ENCODE measurements around the gene TCF25.
A peak's percentile ranks its signal among the peaks of the same experiment; 100 is the strongest.
"Not testable (repeated sequence)": the region's sequence is repeated elsewhere in the genome, so short reads cannot be mapped to it uniquely, and the experiment has no call there.

The TCF25 gene

DNA sequence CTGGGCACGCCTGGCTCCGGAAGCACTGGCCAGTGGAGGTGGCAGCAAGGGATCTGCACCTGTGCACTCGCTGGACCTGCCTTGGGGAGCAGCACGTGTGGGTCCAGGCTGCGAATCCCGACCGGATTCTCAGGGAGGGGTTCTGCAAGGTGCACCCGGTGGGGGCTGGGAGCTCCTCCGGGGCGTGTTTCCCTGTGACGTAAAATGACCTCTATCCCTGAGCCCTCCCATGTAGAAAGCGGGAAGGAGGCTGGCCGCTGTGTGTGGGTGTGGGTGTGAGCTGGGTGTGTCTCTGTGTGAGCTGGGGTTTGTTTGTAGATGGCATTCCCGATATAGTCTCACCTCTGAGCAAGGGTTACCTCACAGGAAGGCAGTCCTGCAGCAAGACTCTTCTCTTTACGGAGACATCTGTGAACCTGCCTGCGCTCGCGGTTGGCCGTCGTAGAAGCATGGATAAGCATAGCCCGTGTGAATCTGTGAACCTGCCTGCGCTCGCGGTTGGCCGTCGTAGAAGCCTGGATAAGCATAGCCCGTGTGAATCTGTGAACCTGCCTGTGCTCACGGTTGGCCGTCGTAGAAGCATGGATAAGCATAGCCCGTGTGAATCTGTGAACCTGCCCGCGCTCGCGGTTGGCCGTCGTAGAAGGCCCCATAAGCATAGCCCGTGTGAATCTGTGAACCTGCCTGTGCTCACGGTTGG lies 39.6 kb upstream of the TCF25 start:
- H3K9me3 ChIP-seq (ENCODE audit: control insufficient read depth in 2 of 2, low read length in 2 of 2); H3K27me3 ChIP-seq (ENCODE audit: control insufficient read depth in 2 of 2, insufficient read depth in 2 of 2, low read length in 2 of 2): not testable (repeated sequence)
- peak overlapping the region; percentile 81 to 85 for H3K9ac ChIP-seq (ENCODE audit: low read depth in 1 of 2, low read length in 2 of 2)
- H3K4me1 ChIP-seq (ENCODE audit: control insufficient read depth in 2 of 2, insufficient read depth in 2 of 2, low read length in 2 of 2): peaks cover 59 to 68% of the 10 kb centered on the region in 2 donors
- peak overlapping the region; percentile 94 to 95 for H3K27ac ChIP-seq (ENCODE audit: low read depth in 2 of 2, low read length in 2 of 2)
- H3K4me3 ChIP-seq (ENCODE audit: low read length in 2 of 2): peak overlapping the region; percentile 48 to 52
- H3K36me3 ChIP-seq (ENCODE audit: control insufficient read depth in 2 of 2, insufficient read depth in 2 of 2, low read length in 2 of 2): peaks cover 14 to 16% of the 10 kb centered on the region in 2 donors

DNA sequence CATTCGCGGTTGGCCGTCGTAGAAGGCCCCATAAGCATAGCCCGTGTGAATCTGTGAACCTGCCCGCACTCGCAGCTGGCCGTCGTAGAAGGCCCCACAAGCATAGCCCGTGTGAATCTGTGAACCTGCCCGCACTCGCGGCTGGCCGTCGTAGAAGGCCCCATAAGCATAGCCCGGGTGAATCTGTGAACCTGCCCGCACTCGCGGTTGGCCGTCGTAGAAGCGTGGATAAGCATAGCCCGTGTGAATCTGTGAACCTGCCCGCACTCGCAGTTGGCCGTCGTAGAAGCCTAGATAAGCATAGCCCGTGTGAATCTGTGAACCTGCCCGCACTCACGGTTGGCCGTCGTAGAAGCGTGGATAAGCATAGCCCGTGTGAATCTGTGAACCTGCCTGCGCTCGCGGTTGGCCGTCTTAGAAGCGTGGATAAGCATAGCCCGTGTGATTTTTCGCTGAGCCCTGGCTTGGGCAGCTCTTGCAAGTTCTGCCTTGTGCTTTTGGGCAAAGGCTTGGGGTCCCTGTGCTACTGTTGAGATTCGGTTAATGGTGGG lies 38.5 kb upstream of the TCF25 start:
- Histone ChIP-seq H3K36me3 (ENCODE audit: control insufficient read depth in 2 of 2, insufficient read depth in 2 of 2, low read length in 2 of 2) (peaks cover 14 to 16% of the 10 kb centered on the region in 2 donors), H3K9ac (ENCODE audit: low read depth in 1 of 2, low read length in 2 of 2) (peak overlapping the region in 1 of 2 donors; percentile 32), H3K27ac (ENCODE audit: low read depth in 2 of 2, low read length in 2 of 2) (peak overlapping the region; percentile 82 to 94)

DNA sequence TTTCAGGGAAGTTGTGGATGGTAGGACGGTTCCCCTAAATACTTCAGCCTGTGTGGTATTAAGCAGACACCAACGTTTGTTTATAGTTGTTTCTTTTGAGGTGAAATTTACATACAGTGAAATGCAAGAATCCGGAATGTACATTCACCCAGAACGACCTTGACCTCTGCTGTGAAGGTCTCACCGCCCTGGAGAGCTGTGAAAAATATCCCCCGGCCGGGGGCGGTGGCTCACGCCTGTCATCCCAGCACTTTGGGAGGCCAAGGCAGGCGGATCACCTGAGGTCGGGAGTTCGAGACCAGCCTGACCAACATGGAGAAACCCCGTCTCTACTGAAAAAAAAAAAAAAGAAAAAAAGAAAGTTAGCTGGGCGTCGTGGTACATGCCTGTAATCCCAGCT lies 36.9 kb upstream of the TCF25 start:
- H3K9ac ChIP-seq (ENCODE audit: low read depth in 1 of 2, low read length in 2 of 2); H3K27me3 ChIP-seq (ENCODE audit: control insufficient read depth in 2 of 2, insufficient read depth in 2 of 2, low read length in 2 of 2); H3K4me3 ChIP-seq (ENCODE audit: low read length in 2 of 2); H3K27ac ChIP-seq (ENCODE audit: low read depth in 2 of 2, low read length in 2 of 2); H3K9me3 ChIP-seq (ENCODE audit: control insufficient read depth in 2 of 2, low read length in 2 of 2): not testable (repeated sequence)
- H3K36me3 ChIP-seq (ENCODE audit: control insufficient read depth in 2 of 2, insufficient read depth in 2 of 2, low read length in 2 of 2): peaks cover 14 to 16% of the 10 kb centered on the region in 2 donors
- peaks cover 45 to 51% of the 10 kb centered on the region in 2 donors for H3K4me1 ChIP-seq (ENCODE audit: control insufficient read depth in 2 of 2, insufficient read depth in 2 of 2, low read length in 2 of 2)

More for the DNA sequence above, 38.5 kb upstream of the TCF25 start:
- H3K4me1 ChIP-seq (ENCODE audit: control insufficient read depth in 2 of 2, insufficient read depth in 2 of 2, low read length in 2 of 2): peaks cover 54 to 59% of the 10 kb centered on the region in 2 donors
- not testable (repeated sequence) for H3K9me3 ChIP-seq (ENCODE audit: control insufficient read depth in 2 of 2, low read length in 2 of 2); H3K27me3 ChIP-seq (ENCODE audit: control insufficient read depth in 2 of 2, insufficient read depth in 2 of 2, low read length in 2 of 2); H3K4me3 ChIP-seq (ENCODE audit: low read length in 2 of 2)

DNA sequence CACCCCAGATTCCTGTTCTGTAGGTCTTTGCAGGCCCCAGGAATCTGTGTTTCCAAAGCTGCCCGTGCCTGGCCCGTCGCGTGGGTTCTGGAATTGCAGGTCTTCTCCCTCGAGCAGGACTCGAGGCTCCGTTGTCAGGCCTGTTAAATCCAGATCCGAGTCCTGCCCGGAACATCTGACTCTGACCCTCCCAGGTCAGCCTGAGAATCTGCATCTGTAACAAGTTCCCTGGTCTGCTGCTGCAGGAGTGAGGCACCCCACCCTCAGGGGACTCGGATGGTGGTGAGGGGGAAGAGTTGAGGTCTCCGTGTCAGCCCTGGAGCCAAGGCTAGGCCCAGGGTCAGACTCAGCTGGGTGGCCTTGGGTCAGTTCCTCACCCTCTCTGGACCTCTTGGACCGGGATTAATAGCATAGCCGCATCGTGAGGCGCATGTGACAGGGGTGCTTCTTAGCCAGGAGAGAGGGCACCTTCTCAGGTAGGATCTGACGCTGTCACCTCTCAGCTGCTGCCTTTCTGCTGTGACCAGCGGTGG lies 36.3 kb upstream of the TCF25 start:
- Histone ChIP-seq H3K27ac (ENCODE audit: low read depth in 2 of 2, low read length in 2 of 2) (peak overlapping the region; percentile 87 to 88), H3K9me3 (ENCODE audit: control insufficient read depth in 2 of 2, low read length in 2 of 2) (no peaks in the 10 kb centered on the region), H3K36me3 (ENCODE audit: control insufficient read depth in 2 of 2, insufficient read depth in 2 of 2, low read length in 2 of 2) (peaks cover 13 to 14% of the 10 kb centered on the region in 2 donors), H3K27me3 (ENCODE audit: control insufficient read depth in 2 of 2, insufficient read depth in 2 of 2, low read length in 2 of 2) (no peaks in the 10 kb centered on the region), H3K4me3 (ENCODE audit: low read length in 2 of 2) (peak overlapping the region; percentile 61 to 63), H3K4me1 (ENCODE audit: control insufficient read depth in 2 of 2, insufficient read depth in 2 of 2, low read length in 2 of 2) (peaks cover 44 to 45% of the 10 kb centered on the region in 2 donors), H3K9ac (ENCODE audit: low read depth in 1 of 2, low read length in 2 of 2) (peak overlapping the region; percentile 61 to 72)

DNA sequence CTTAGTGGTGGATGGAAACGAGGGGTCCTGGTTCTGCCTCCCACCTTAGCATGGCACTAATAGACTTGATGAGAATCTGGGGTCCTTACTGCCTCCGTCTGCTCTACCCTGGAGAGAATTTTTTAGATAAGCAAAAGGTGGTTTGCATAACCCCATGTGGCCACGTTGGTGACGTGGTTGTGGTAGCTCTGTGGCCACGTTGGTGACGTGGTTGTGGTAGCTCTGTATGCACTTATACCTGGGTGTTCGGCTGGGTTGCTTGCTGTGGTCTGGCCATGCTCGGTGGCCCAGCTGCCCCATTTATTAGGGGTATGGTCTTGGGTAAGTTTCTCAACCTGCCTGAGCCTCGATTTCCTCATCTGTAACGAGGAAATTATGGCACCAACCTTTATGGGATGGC lies 32.1 kb upstream of the TCF25 start:
- Histone ChIP-seq H3K36me3 (ENCODE audit: control insufficient read depth in 2 of 2, insufficient read depth in 2 of 2, low read length in 2 of 2) (peaks cover 0 to 1% of the 10 kb centered on the region in 2 donors), H3K27ac (ENCODE audit: low read depth in 2 of 2, low read length in 2 of 2) (no peak overlapping the region), H3K4me1 (ENCODE audit: control insufficient read depth in 2 of 2, insufficient read depth in 2 of 2, low read length in 2 of 2) (peaks cover 20 to 28% of the 10 kb centered on the region in 2 donors), H3K9ac (ENCODE audit: low read depth in 1 of 2, low read length in 2 of 2) (no peak overlapping the region), H3K9me3 (ENCODE audit: control insufficient read depth in 2 of 2, low read length in 2 of 2) (no peaks in the 10 kb centered on the region), H3K4me3 (ENCODE audit: low read length in 2 of 2) (no peak overlapping the region), H3K27me3 (ENCODE audit: control insufficient read depth in 2 of 2, insufficient read depth in 2 of 2, low read length in 2 of 2) (no peaks in the 10 kb centered on the region)

DNA sequence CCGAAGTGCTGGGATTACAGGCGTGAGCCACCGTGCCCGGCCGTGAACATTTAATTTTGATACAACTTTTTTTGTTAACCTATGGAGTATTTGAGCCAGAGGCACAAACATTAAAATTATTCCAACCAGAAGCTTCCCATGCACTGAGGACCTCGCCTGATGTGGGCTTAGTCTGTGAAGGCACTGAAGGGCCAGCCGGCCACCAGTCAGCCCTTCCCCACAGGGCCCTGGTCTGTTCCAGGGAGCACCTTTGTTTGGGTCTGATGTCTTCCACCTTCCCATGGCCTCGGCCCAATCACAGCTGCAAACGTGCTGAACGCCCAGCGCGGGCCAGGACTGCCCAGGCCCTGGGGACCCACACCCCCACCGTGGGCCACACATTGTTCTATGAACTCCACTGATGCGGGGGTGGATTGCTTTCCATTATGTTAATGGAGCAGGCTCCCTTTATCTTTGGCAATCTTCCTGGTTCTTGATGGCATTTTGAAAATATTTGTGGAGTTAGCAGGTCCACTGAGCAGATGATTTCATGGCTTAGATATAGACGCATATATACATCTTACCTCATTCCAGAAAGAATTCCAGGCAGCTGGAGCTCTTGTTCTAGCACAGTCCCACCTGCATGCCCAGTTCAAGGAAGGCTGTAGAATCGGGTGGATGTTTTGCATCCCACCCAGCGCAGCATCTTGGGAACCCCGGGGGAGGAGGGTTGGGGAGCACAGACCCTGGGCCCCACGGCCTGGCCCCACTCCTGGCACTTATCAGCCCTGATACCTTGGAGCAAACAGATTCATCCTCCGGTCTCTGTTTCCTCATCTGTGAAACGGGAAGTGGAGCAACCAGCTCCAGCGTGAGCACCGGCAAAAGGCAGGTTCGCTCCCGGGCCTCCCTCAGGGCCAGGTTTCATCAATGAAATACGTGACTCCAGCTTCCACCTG lies 30.7 kb upstream of the TCF25 start:
- H3K9me3 ChIP-seq (ENCODE audit: control insufficient read depth in 2 of 2, low read length in 2 of 2): no peaks in the 10 kb centered on the region
- no peaks in the 10 kb centered on the region for H3K27me3 ChIP-seq (ENCODE audit: control insufficient read depth in 2 of 2, insufficient read depth in 2 of 2, low read length in 2 of 2)
- H3K4me1 ChIP-seq (ENCODE audit: control insufficient read depth in 2 of 2, insufficient read depth in 2 of 2, low read length in 2 of 2): peaks cover 21 to 22% of the 10 kb centered on the region in 2 donors
- H3K9ac ChIP-seq (ENCODE audit: low read depth in 1 of 2, low read length in 2 of 2): no peak overlapping the region
- H3K36me3 ChIP-seq (ENCODE audit: control insufficient read depth in 2 of 2, insufficient read depth in 2 of 2, low read length in 2 of 2): no peaks in the 10 kb centered on the region
- no peak overlapping the region for H3K4me3 ChIP-seq (ENCODE audit: low read length in 2 of 2)
- no peak overlapping the region for H3K27ac ChIP-seq (ENCODE audit: low read depth in 2 of 2, low read length in 2 of 2)

DNA sequence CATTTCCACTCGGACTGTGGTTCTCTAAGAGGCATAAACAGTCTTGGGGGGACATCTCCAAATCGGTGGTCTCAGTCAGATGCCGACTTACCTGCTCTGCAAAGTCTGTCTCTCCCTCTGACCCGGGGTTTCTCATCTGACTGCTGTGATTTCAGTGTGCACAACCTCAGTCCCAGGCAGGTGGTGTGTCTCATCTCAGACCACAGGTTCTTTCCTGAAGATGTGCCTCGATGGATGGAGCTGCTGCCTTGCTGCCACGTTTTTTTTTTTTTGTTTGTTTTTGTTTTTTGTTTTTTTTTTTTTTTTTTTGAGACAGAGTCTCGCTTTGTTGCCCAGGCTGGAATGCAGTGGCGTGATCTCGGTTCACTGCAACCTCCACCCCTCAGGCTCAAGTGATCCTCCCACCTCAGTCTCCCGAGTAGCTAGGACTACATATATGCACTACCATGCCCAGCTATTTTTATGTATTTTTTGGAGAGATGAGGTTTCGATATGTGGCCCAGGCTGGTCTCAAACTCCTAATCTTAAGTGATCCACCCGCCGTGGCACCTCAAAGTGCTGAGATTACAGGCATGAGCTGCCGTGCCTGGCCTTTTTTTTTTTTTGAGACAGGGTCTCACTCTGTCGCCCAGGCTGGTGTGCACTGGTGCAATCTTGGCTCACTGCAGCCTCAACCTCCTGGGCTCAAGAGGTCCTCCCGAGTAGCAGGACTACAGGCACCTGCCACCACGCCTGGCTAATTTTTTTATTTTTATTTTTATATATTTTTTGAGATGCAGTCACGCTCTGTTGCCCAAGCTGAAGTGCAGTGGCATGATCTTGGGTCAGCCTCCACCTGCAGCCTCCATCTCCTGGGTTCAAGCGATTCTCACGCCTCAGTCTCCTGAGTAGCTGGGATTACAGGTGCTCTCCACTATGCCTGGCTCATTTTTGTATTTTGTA lies 29.7 kb upstream of the TCF25 start:
- Histone ChIP-seq H3K9ac (ENCODE audit: low read depth in 1 of 2, low read length in 2 of 2) (no peak overlapping the region), H3K36me3 (ENCODE audit: control insufficient read depth in 2 of 2, insufficient read depth in 2 of 2, low read length in 2 of 2) (no peaks in the 10 kb centered on the region), H3K4me1 (ENCODE audit: control insufficient read depth in 2 of 2, insufficient read depth in 2 of 2, low read length in 2 of 2) (peaks cover 17 to 19% of the 10 kb centered on the region in 2 donors), H3K4me3 (ENCODE audit: low read length in 2 of 2) (no peak overlapping the region), H3K27ac (ENCODE audit: low read depth in 2 of 2, low read length in 2 of 2) (no peak overlapping the region), H3K9me3 (ENCODE audit: control insufficient read depth in 2 of 2, low read length in 2 of 2) (no peaks in the 10 kb centered on the region), H3K27me3 (ENCODE audit: control insufficient read depth in 2 of 2, insufficient read depth in 2 of 2, low read length in 2 of 2) (no peaks in the 10 kb centered on the region)

DNA sequence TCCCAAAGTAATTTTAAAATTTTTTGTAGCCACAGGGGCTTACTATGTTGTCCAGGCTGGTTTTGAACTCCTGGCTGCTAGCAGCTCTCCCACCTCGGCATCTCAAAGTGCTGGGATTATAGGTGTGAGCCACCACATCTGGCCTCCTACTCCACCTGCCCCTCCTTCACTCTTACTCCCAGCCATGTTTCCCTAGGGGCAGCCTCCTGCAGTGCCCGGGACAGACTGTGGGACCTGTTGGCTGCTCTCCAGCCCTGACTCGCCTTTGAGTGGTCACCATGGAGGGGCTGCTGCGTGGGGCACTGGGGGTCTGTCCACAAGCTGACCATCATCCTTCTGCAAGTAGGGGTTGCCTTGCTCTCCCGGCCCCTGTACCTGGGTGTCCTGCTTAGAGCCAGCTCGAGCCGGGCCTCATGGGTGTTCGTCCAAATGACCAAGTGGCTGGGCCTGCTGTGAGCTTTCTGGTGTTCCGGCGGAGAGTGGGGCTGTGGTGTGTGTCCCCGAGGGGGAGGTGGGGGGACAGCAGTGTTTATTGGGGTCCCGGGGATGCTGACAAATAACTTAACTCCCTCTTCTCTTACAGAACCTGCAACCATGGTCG lies 28.6 kb upstream of the TCF25 start:
- Histone ChIP-seq H3K4me1 (ENCODE audit: control insufficient read depth in 2 of 2, insufficient read depth in 2 of 2, low read length in 2 of 2) (peaks cover 16 to 17% of the 10 kb centered on the region in 2 donors), H3K9ac (ENCODE audit: low read depth in 1 of 2, low read length in 2 of 2) (no peak overlapping the region), H3K27ac (ENCODE audit: low read depth in 2 of 2, low read length in 2 of 2) (no peak overlapping the region), H3K36me3 (ENCODE audit: control insufficient read depth in 2 of 2, insufficient read depth in 2 of 2, low read length in 2 of 2) (peaks cover 0 to 4% of the 10 kb centered on the region in 2 donors), H3K9me3 (ENCODE audit: control insufficient read depth in 2 of 2, low read length in 2 of 2) (no peaks in the 10 kb centered on the region), H3K4me3 (ENCODE audit: low read length in 2 of 2) (no peak overlapping the region), H3K27me3 (ENCODE audit: control insufficient read depth in 2 of 2, insufficient read depth in 2 of 2, low read length in 2 of 2) (no peaks in the 10 kb centered on the region)

DNA sequence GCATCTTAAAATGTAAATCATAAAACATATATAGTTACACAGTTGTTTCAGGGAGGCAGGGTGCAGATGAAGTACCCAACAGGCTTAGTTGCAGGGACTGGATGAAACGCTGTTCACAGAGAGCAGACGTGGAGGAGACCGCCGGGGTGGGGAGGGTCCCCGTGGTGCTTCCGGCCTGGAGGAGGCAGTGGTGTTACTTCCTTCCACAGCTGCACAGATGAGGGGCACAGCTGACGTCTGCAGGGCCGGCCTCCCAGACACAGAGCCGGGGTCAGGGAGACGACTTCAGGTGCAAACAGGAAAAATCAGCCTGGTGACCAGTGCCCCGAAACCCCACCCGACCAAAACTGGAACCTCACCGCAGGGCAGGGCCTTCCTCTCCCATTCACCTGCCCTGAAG lies 28.0 kb upstream of the TCF25 start:
- Histone ChIP-seq H3K36me3 (ENCODE audit: control insufficient read depth in 2 of 2, insufficient read depth in 2 of 2, low read length in 2 of 2) (peaks cover 0 to 4% of the 10 kb centered on the region in 2 donors), H3K4me3 (ENCODE audit: low read length in 2 of 2) (no peak overlapping the region), H3K27ac (ENCODE audit: low read depth in 2 of 2, low read length in 2 of 2) (no peak overlapping the region)

More for the DNA sequence above, 28.0 kb upstream of the TCF25 start:
- peaks cover 16 to 17% of the 10 kb centered on the region in 2 donors for H3K4me1 ChIP-seq (ENCODE audit: control insufficient read depth in 2 of 2, insufficient read depth in 2 of 2, low read length in 2 of 2)
- no peaks in the 10 kb centered on the region for H3K9me3 ChIP-seq (ENCODE audit: control insufficient read depth in 2 of 2, low read length in 2 of 2)
- no peak overlapping the region for H3K9ac ChIP-seq (ENCODE audit: low read depth in 1 of 2, low read length in 2 of 2)
- H3K27me3 ChIP-seq (ENCODE audit: control insufficient read depth in 2 of 2, insufficient read depth in 2 of 2, low read length in 2 of 2): no peaks in the 10 kb centered on the region

All from mucosa of rectum (tissue), 2 donors.